Testis (tissue), 2 donors: ENCODE results near the gene S1PR1.

Experiments
- POLR2A ChIP-seq: fragments of 450-650 bp; IDR thresholded peaks from one replicate; pipeline ENCODE4 v1.6.1; 2017; ENCODE audit warnings: antibody characterized with exemption, mild to moderate bottlenecking, moderate library complexity
- TF ChIP-seq, protein P1 (sequence below), 3 experiments: fragments of 450-650 bp in 2 of 3; fragments of 200-600 bp in 1 of 3; sonication (generic) in 1 of 3; IDR thresholded peaks; one replicate each; pipeline ENCODE4 v1.5.1; 2016 to 2019; ENCODE audit warnings: antibody characterized with exemption in 3 of 3, mild to moderate bottlenecking in 2 of 3, moderate library complexity in 1 of 3

- TF ChIP-seq, protein P1, sequence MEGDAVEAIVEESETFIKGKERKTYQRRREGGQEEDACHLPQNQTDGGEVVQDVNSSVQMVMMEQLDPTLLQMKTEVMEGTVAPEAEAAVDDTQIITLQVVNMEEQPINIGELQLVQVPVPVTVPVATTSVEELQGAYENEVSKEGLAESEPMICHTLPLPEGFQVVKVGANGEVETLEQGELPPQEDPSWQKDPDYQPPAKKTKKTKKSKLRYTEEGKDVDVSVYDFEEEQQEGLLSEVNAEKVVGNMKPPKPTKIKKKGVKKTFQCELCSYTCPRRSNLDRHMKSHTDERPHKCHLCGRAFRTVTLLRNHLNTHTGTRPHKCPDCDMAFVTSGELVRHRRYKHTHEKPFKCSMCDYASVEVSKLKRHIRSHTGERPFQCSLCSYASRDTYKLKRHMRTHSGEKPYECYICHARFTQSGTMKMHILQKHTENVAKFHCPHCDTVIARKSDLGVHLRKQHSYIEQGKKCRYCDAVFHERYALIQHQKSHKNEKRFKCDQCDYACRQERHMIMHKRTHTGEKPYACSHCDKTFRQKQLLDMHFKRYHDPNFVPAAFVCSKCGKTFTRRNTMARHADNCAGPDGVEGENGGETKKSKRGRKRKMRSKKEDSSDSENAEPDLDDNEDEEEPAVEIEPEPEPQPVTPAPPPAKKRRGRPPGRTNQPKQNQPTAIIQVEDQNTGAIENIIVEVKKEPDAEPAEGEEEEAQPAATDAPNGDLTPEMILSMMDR (IDR thresholded peaks at IDR 0.05), result no peak
- no peak for TF ChIP-seq POLR2A
Observed at GRCh38 chr1:101264697-101265096, 27.9 kb downstream of the S1PR1 start.
